ENCODE data around the gene KRTAP10-8.
"Not testable (repeated sequence)": the region's sequence is repeated elsewhere in the genome, so short reads cannot be mapped to it uniquely, and the experiment has no call there.

Gene KRTAP10-8

GRCh38 chr21:44632067-44632466 lies 20.2 kb downstream of the KRTAP10-8 start:
- H3K4me3 ChIP-seq (replicated peaks; ENCODE audit: low read depth, low read length) = no peak overlapping the region
- TF ChIP-seq CTCF (IDR thresholded peaks at IDR 0.05; ENCODE audit: low read depth, low read length, missing control alignments) = no peak
- DNase-seq (ENCODE audit: extremely low read depth, low read depth) = no peak

GRCh38 chr21:44636209-44637017 lies 24.5 kb downstream of the KRTAP10-8 start:
- no peak for TF ChIP-seq CTCF (IDR thresholded peaks at IDR 0.05; ENCODE audit: low read depth, low read length, missing control alignments)
- H3K4me3 ChIP-seq (replicated peaks; ENCODE audit: low read depth, low read length) = no peak overlapping the region
- DNase-seq (ENCODE audit: extremely low read depth, low read depth) = no peak

- no peak for DNase-seq (ENCODE audit: extremely low read depth, low read depth)
- no peak for TF ChIP-seq CTCF (IDR thresholded peaks at IDR 0.05; ENCODE audit: low read depth, low read length, missing control alignments)
Measured at GRCh38 chr21:44637018-44637850, 25.4 kb downstream of the KRTAP10-8 start, which contains the start of gene KRTAP10-10. Gene KRTAP10-10, plus strand, starts transcription at chr21:44637356. Its CDS starts 62 bp downstream, at chr21:44637418.

GRCh38 chr21:44637851-44638348 lies 26.0 kb downstream of the KRTAP10-8 start:
- not testable (repeated sequence) for DNase-seq (ENCODE audit: extremely low read depth, low read depth); H3K4me3 ChIP-seq (replicated peaks; ENCODE audit: low read depth, low read length)

More at GRCh38 chr21:44637018-44637850, 25.4 kb downstream of the KRTAP10-8 start, which contains the start of gene KRTAP10-10:
- H3K4me3 ChIP-seq (replicated peaks; ENCODE audit: low read depth, low read length) = no peak within 1 kb of the TSS

GRCh38 chr21:44638506-44639330 lies 26.8 kb downstream of the KRTAP10-8 start:
- DNase-seq (ENCODE audit: extremely low read depth, low read depth); H3K4me3 ChIP-seq (replicated peaks; ENCODE audit: low read depth, low read length): not testable (repeated sequence)

GRCh38 chr21:44639331-44639655 lies 27.4 kb downstream of the KRTAP10-8 start:
- DNase-seq (ENCODE audit: extremely low read depth, low read depth) = no peak
- TF ChIP-seq CTCF (IDR thresholded peaks at IDR 0.05; ENCODE audit: low read depth, low read length, missing control alignments) = no peak
- no peak overlapping the region for H3K4me3 ChIP-seq (replicated peaks; ENCODE audit: low read depth, low read length)

GRCh38 chr21:44640761-44641160 lies 28.9 kb downstream of the KRTAP10-8 start:
- DNase-seq (ENCODE audit: extremely low read depth, low read depth) = no peak
- no peak for TF ChIP-seq CTCF (IDR thresholded peaks at IDR 0.05; ENCODE audit: low read depth, low read length, missing control alignments)
- H3K4me3 ChIP-seq (replicated peaks; ENCODE audit: low read depth, low read length) = no peak overlapping the region

Data from HFF-Myc (cell line).